ENCODE data around the gene CD40LG.
A peak's percentile ranks its signal among the peaks of the same experiment; 100 is the strongest.

Gene CD40LG

GRCh38 chrX:136652822-136653723 is 5.1 kb downstream of the CD40LG start:
- DNase-seq: no peak

GRCh38 chrX:136656361-136656964 is 8.5 kb downstream of the CD40LG start:
- no peak for DNase-seq

GRCh38 chrX:136658151-136658550 is 10.2 kb downstream of the CD40LG start:
- DNase-seq: no peak

GRCh38 chrX:136659174-136659573 is 11.2 kb downstream of the CD40LG start:
- no peak for DNase-seq

- no peak for DNase-seq
These were observed 12.9 kb downstream of the CD40LG start for GRCh38 chrX:136660896-136661295.

GRCh38 chrX:136662104-136662503 is 14.1 kb downstream of the CD40LG start:
- DNase-seq: no peak

- DNase-seq: no peak
These were observed 15.0 kb downstream of the CD40LG start for GRCh38 chrX:136662976-136663375.

GRCh38 chrX:136665258-136665900 is 17.4 kb downstream of the CD40LG start:
- no peak for DNase-seq

- no peak for DNase-seq
These were observed 18.1 kb downstream of the CD40LG start for GRCh38 chrX:136666088-136666487.

- DNase-seq: no peak
These were observed 19.6 kb downstream of the CD40LG start for GRCh38 chrX:136667446-136668168.

- no peak for DNase-seq
These were observed 23.1 kb downstream of the CD40LG start for GRCh38 chrX:136671006-136671610.

- no peak for DNase-seq
These were observed 26.5 kb downstream of the CD40LG start for GRCh38 chrX:136674270-136674985.

- no peak for DNase-seq
These were observed 31.6 kb downstream of the CD40LG start for GRCh38 chrX:136679531-136679930.

- no peak for DNase-seq
These were observed 36.2 kb downstream of the CD40LG start for GRCh38 chrX:136684120-136684519.

GRCh38 chrX:136687457-136687856 is 39.5 kb downstream of the CD40LG start:
- DNase-seq: no peak

GRCh38 chrX:136689436-136689835 is 41.5 kb downstream of the CD40LG start:
- no peak for DNase-seq

GRCh38 chrX:136691028-136691809 is 43.3 kb downstream of the CD40LG start:
- DNase-seq: no peak

GRCh38 chrX:136692271-136692670 is 44.3 kb downstream of the CD40LG start:
- DNase-seq: no peak

GRCh38 chrX:136694431-136695087 is 46.6 kb downstream of the CD40LG start:
- peak; percentile 0 to 8 for DNase-seq

GRCh38 chrX:136697156-136697555 is 49.2 kb downstream of the CD40LG start:
- no peak for DNase-seq

- no peak for DNase-seq
These were observed 60.4 kb downstream of the CD40LG start for GRCh38 chrX:136708348-136708747.
